ENCODE results near the gene RMDN3. TPM values are rescaled to one million over a fixed set of nuclear protein-coding genes. Genes with fewer than 3 reads are reported as not detected.

Gene RMDN3
- total and polyA plus RNA-seq, 2 of the 13 experiments (the other 11 are each of a cell fraction or from before 2014, with no cell fraction given) = 16.8 to 19.5 TPM

- TF ChIP-seq NFAT5 (CRISPR knock-in tag; IDR thresholded peaks at IDR 0.05) (no peak), MATR3 (CRISPR knock-in tag; IDR thresholded peaks at IDR 0.05) (no peak), STAT5B (CRISPR knock-in tag; IDR thresholded peaks at IDR 0.05) (no peak), RFX1 (IDR thresholded peaks at IDR 0.05) (no peak), THAP11 (CRISPR knock-in tag; IDR thresholded peaks at IDR 0.05) (peak; percentile 93), FOXO4 (CRISPR knock-in tag; conservative IDR thresholded peaks at IDR 0.05) (no peak), ZNF280B (CRISPR knock-in tag; IDR thresholded peaks at IDR 0.05; ENCODE audit: borderline replicate concordance) (peak; percentile 63), ZNF570 (CRISPR knock-in tag; IDR thresholded peaks at IDR 0.05; ENCODE audit: borderline replicate concordance) (no peak), ATM (IDR thresholded peaks at IDR 0.05; ENCODE audit: borderline replicate concordance) (no peak), KMT2B (CRISPR knock-in tag; IDR thresholded peaks at IDR 0.05) (peak; percentile 93), CBX2 (IDR thresholded peaks at IDR 0.05; ENCODE audit: low read depth, low read length) (no peak), CBX2 (CRISPR knock-in tag; IDR thresholded peaks at IDR 0.05; ENCODE audit: low read depth) (no peak), ZNF331 (CRISPR knock-in tag; IDR thresholded peaks at IDR 0.05) (peak; percentile 77), HOXA5 (CRISPR knock-in tag; IDR thresholded peaks at IDR 0.05) (peak; percentile 30; the same call in 1 of the 2 replicates), ZNF513 (CRISPR knock-in tag; conservative IDR thresholded peaks at IDR 0.05) (no peak), CEBPB (IDR thresholded peaks at IDR 0.05; ENCODE audit: borderline replicate concordance, low read depth, low read length) (no peak), ZFP36 (IDR thresholded peaks at IDR 0.05; ENCODE audit: borderline replicate concordance, low read depth, low read length, partially characterized antibody) (no peak), KDM2A (CRISPR knock-in tag; IDR thresholded peaks at IDR 0.05; ENCODE audit: borderline replicate concordance, low read depth) (peak; percentile 92), ZNF230 (CRISPR knock-in tag; IDR thresholded peaks at IDR 0.05) (peak; percentile 78; the same call in 1 of the 2 replicates)
Measured at GRCh38 chr15:40754883-40755811, at the start of gene RMDN3 (continued).

All from HepG2 (cell line).